Measurements from ENCODE around the gene DBP. TPM values are rescaled to one million over a fixed set of nuclear protein-coding genes. Genes with fewer than 3 reads are reported as not detected.
A peak's percentile ranks its signal among the peaks of the same experiment; 100 is the strongest.

The DBP gene
- total and polyA plus RNA-seq, 2 experiments from 2014 or later, result 3.7 to 5.9 TPM

DNA sequence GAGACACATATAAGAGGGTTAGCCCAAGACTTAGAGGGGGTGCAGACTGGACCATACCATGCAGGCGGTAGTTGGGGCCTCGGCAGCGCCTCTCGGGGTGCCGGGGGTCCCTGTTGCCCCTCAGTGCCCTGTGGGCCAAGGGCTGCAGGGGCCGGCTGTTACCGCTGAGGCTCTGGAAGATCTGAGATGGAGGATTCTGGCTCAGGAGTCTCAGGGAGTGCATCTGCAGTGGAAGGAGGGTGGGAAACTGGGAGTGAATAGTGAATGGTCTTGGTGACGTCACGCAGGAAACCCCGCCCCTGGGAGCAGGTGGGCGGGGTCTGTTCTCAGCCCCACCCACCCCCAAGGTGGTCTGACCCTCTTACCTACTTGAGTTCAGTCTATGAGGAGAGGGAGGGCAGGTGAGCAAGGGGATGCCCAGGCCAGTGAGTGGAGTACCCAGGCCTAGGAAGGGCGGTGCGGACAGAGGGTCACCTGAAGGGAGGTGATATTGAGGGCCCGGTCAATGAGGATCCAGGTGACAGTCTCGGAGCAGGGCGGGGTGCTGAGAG is 1.7 kb upstream of the DBP start:
- H3K4me2 ChIP-seq (ENCODE audit: unreplicated experiment), result no peak overlapping the region
- no peaks in the 10 kb centered on the region for H4K20me1 ChIP-seq (ENCODE audit: insufficient read depth)
- H3K79me2 ChIP-seq (ENCODE audit: insufficient read depth), result no peaks in the 10 kb centered on the region
- peak; percentile 28 for DNase-seq
- no peak overlapping the region for H3K27ac ChIP-seq
- WGBS, 2 experiments (ENCODE audit: low coverage in 1 of 2, low lambda C conversion rate in 2 of 2, missing lambda C conversion rate in 2 of 2), result 71 to 91% methylated on average over 12 to 16 of the region's 16 CpGs
- TF ChIP-seq EZH2 (IDR thresholded peaks at IDR 0.05; ENCODE audit: insufficient read depth, poor library complexity, severe bottlenecking) (no peak), EZH2phosphoT487 (IDR thresholded peaks at IDR 0.05; ENCODE audit: insufficient read depth, low read depth) (no peak)
- H3K36me3 ChIP-seq (ENCODE audit: low read depth), result no peaks in the 10 kb centered on the region
- H3K9ac ChIP-seq, result no peak overlapping the region
- H3K4me3 ChIP-seq, result no peak overlapping the region
- in situ Hi-C loops (cut with MboI), result no loop called here
- peaks cover 22% of the 10 kb centered on the region for H3K4me1 ChIP-seq (ENCODE audit: insufficient read depth)
- H3F3A ChIP-seq (ENCODE audit: insufficient read depth), result peaks cover 18% of the 10 kb centered on the region; the same call in 1 of the 2 replicates
- no peaks in the 10 kb centered on the region for H3K27me3 ChIP-seq (replicated peaks; ENCODE audit: insufficient read depth)
- no peaks in the 10 kb centered on the region for H3K9me3 ChIP-seq (ENCODE audit: low read depth)
- H3K9me2 ChIP-seq (ENCODE audit: insufficient read depth), result no peaks in the 10 kb centered on the region
- peak overlapping the region; percentile 80 for H2AFZ ChIP-seq

- Histone ChIP-seq H2AFZ (peak overlapping the region; percentile 80), H3K9me2 (ENCODE audit: insufficient read depth) (no peaks in the 10 kb centered on the region), H3F3A (ENCODE audit: insufficient read depth) (peaks cover 18% of the 10 kb centered on the region; the same call in 1 of the 2 replicates), H3K9ac (peak overlapping the region; percentile 92), H3K4me3 (peak overlapping the region; percentile 71), H3K36me3 (ENCODE audit: low read depth) (no peaks in the 10 kb centered on the region), H3K4me2 (ENCODE audit: unreplicated experiment) (peak overlapping the region; percentile 86), H4K20me1 (ENCODE audit: insufficient read depth) (no peaks in the 10 kb centered on the region), H3K4me1 (ENCODE audit: insufficient read depth) (peaks cover 29% of the 10 kb centered on the region), H3K27me3 (replicated peaks; ENCODE audit: insufficient read depth) (no peaks in the 10 kb centered on the region), H3K79me2 (ENCODE audit: insufficient read depth) (no peaks in the 10 kb centered on the region), H3K27ac (peak overlapping the region; percentile 87), H3K9me3 (ENCODE audit: low read depth) (no peaks in the 10 kb centered on the region)
- TF ChIP-seq EZH2 (IDR thresholded peaks at IDR 0.05; ENCODE audit: insufficient read depth, poor library complexity, severe bottlenecking), result no peak
- no peak for TF ChIP-seq EZH2phosphoT487 (IDR thresholded peaks at IDR 0.05; ENCODE audit: insufficient read depth, low read depth)
- in situ Hi-C loops (cut with MboI), result no loop called here
- 8 to 10% methylated on average over 22 to 29 of the region's 29 CpGs for WGBS, 2 experiments (ENCODE audit: low coverage in 1 of 2, low lambda C conversion rate in 2 of 2, missing lambda C conversion rate in 2 of 2)
- peak; percentile 94 for DNase-seq
These were observed 1.0 kb upstream of the DBP start for GRCh38 chr19:48637948-48638830.

DNA sequence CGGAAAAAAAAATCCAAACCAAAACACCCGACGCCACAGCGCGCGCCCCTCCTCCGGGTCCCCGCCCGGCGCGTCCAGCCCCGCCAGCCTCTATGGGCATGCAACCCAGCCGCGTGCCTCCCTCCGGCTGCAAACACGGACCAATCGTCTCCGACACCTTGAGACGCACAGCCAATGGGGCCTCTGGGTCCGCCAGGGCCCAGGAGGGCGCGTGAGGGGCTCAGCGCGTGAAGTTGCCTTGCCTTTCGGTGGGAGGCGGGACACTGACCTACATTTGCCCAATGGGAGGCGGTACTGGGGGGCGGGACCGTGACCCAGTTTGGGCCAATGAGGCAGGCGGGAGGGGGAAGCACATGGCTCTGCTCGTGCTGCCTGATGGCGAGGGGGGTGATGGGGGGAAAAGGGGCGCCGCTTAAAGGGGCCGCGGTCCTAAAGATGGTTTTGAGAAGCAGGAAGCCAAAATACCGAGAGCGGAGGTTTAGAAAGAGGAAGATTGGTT is 319 bp upstream of the DBP start:
- Histone ChIP-seq H4K20me1 (ENCODE audit: insufficient read depth) (no peaks in the 10 kb centered on the region), H3K36me3 (ENCODE audit: low read depth) (no peaks in the 10 kb centered on the region), H3K4me1 (ENCODE audit: insufficient read depth) (peaks cover 36% of the 10 kb centered on the region), H3K4me2 (ENCODE audit: unreplicated experiment) (peak overlapping the region; percentile 86), H3K9me3 (ENCODE audit: low read depth) (no peaks in the 10 kb centered on the region), H3K9ac (peak overlapping the region; percentile 92), H3K4me3 (peak overlapping the region; percentile 71), H3F3A (ENCODE audit: insufficient read depth) (peaks cover 21% of the 10 kb centered on the region), H3K27me3 (replicated peaks; ENCODE audit: insufficient read depth) (no peaks in the 10 kb centered on the region), H3K79me2 (ENCODE audit: insufficient read depth) (no peaks in the 10 kb centered on the region), H2AFZ (peak overlapping the region; percentile 80), H3K27ac (peak overlapping the region; percentile 87), H3K9me2 (ENCODE audit: insufficient read depth) (no peaks in the 10 kb centered on the region)
- in situ Hi-C loops (cut with MboI), result no loop called here
- WGBS, 2 experiments (ENCODE audit: low coverage in 1 of 2, low lambda C conversion rate in 2 of 2, missing lambda C conversion rate in 2 of 2), result 1 to 3% methylated on average over 26 to 35 of the region's 38 CpGs
- DNase-seq, result peak; percentile 98
- TF ChIP-seq EZH2 (IDR thresholded peaks at IDR 0.05; ENCODE audit: insufficient read depth, poor library complexity, severe bottlenecking), result no peak

- peak overlapping the region; percentile 87 for H3K27ac ChIP-seq
- H2AFZ ChIP-seq, result peak overlapping the region; percentile 80
- TF ChIP-seq EZH2 (IDR thresholded peaks at IDR 0.05; ENCODE audit: insufficient read depth, poor library complexity, severe bottlenecking), result no peak
- no peak for TF ChIP-seq EZH2phosphoT487 (IDR thresholded peaks at IDR 0.05; ENCODE audit: insufficient read depth, low read depth)
- no peaks in the 10 kb centered on the region for H3K36me3 ChIP-seq (ENCODE audit: low read depth)
- DNase-seq, result peak; percentile 29
- peak overlapping the region; percentile 71 for H3K4me3 ChIP-seq
- WGBS, 2 experiments (ENCODE audit: low coverage in 1 of 2, low lambda C conversion rate in 2 of 2, missing lambda C conversion rate in 2 of 2), result 5 to 6% methylated on average over 32 to 35 of the region's 35 CpGs
- H3K9ac ChIP-seq, result peak overlapping the region; percentile 92
- peak overlapping the region; percentile 86 for H3K4me2 ChIP-seq (ENCODE audit: unreplicated experiment)
- H3K9me2 ChIP-seq (ENCODE audit: insufficient read depth), result no peaks in the 10 kb centered on the region
- no peaks in the 10 kb centered on the region for H3K9me3 ChIP-seq (ENCODE audit: low read depth)
- H3K79me2 ChIP-seq (ENCODE audit: insufficient read depth), result no peaks in the 10 kb centered on the region
- in situ Hi-C loops (cut with MboI), result no loop called here
- peaks cover 38% of the 10 kb centered on the region for H3K4me1 ChIP-seq (ENCODE audit: insufficient read depth)
- H4K20me1 ChIP-seq (ENCODE audit: insufficient read depth), result no peaks in the 10 kb centered on the region
- no peaks in the 10 kb centered on the region for H3K27me3 ChIP-seq (replicated peaks; ENCODE audit: insufficient read depth)
- peaks cover 24% of the 10 kb centered on the region for H3F3A ChIP-seq (ENCODE audit: insufficient read depth)
These were observed 967 bp downstream of the DBP start for GRCh38 chr19:48635966-48636858.

All from GM23248 (cell line).